Adrenal gland (tissue), 12 donors: ENCODE data around the gene KRT1. TPM values are rescaled to one million over a fixed set of nuclear protein-coding genes. Genes with fewer than 3 reads are reported as not detected.

Experiments
- DNase-seq, 7 donors: peaks; one replicate each; pipeline ENCODE4 v3.0.0-alpha.2; 2019 to 2020
- H3K27ac ChIP-seq, 5 donors: fragments of 200-600 bp; sonication (generic) in 4 of 5; 1 replicate in 3 of 5; 2 replicates in 2 of 5; pipeline versions ENCODE4 v1.5.1 to v1.8.0; 2016 to 2020; ENCODE audit warnings: mild to moderate bottlenecking in 1 of 5
- H3K27me3 ChIP-seq: fragments of 200-600 bp; 2 replicates; pipeline ENCODE4 v1.8.0; 2021
- H3K36me3 ChIP-seq, 2 donors: fragments of 200-600 bp; replicated peaks in 1 of 2; 1 replicate in 1 of 2; 2 replicates in 1 of 2; pipeline versions ENCODE4 v1.5.1 to v1.8.0; 2018 to 2022
- H3K4me1 ChIP-seq, 2 donors: fragments of 200-600 bp; replicated peaks in 1 of 2; 1 replicate in 1 of 2; 2 replicates in 1 of 2; pipeline versions ENCODE4 v1.5.1 to v1.8.0; 2018 to 2021
- H3K4me3 ChIP-seq, 4 donors: fragments of 200-600 bp; sonication (generic) in 3 of 4; one replicate each; pipeline ENCODE4 v1.5.1; 2016 to 2018
- H3K9me3 ChIP-seq, 3 donors: fragments of 200-600 bp; sonication (generic) in 1 of 3; replicated peaks in 1 of 3; 1 replicate in 2 of 3; 2 replicates in 1 of 3; pipeline versions ENCODE4 v1.5.1 to v1.8.0; 2016 to 2021
- POLR2A ChIP-seq, 2 donors: fragments of 450-650 bp; IDR thresholded peaks; one replicate each; pipeline ENCODE4 v1.6.1; 2017; ENCODE audit warnings: antibody characterized with exemption in 2 of 2, mild to moderate bottlenecking in 2 of 2, moderate library complexity in 1 of 2
- WGBS, 4 donors: extraction: QIAGEN DNeasy Blood & Tissue Kit in 2 of 4; methylation state at CpG; one replicate each; pipeline versions ENCODE4 v1.1.5 to v1.1.7; 2013 to 2017; 5-methylcytosine and 5-hydroxymethylcytosine counted together
- intact Hi-C, 2 donors: fragments of 100-400 bp; cut with DNase I; formaldehyde crosslinking; loops; one replicate each; pipeline versions ENCODE4 v1.14.1 to v1.15.0; 2022 to 2023
- polyA plus RNA-seq, 3 donors: library from polyadenylated mRNA; stranded (reverse); fragments of 200-250 nt in 2 of 3; fragments of 350-450 nt in 1 of 3; fragmentation: Illumina TruSeq in 1 of 3; extraction: RNeasy Lipid Tissue Mini Kit (QIAGEN cat#74804) in 1 of 3; gene quantifications; one replicate each; pipeline ENCODE4 v1.2.3, GENCODE V29; 2013 to 2014
- total RNA-seq, 9 donors: library from RNA; depleted of rRNA in 4 of 9; stranded (reverse); fragments of >200 nt in 4 of 9; fragments of 120-200 nt in 1 of 9; fragmentation: NEBNext Ultra II Directional in 1 of 9; extraction: Animal tissue kit (Norgen Biotek cat#: 25700) in 1 of 9; gene quantifications; one replicate each; pipeline versions ENCODE4 v1.1.0 to v1.2.4, GENCODE V29; 2013 to 2023
- TF ChIP-seq, protein P1 (sequence below), 6 experiments: fragments of 450-650 bp in 4 of 6; fragments of 200-600 bp in 2 of 6; sonication (generic) in 1 of 6; IDR thresholded peaks; 1 replicate in 5 of 6; 2 replicates in 1 of 6; pipeline versions ENCODE4 v1.5.1 to v1.8.0; 2016 to 2021; ENCODE audit warnings: antibody characterized with exemption in 6 of 6, mild to moderate bottlenecking in 2 of 6, moderate library complexity in 1 of 6
- donor health status: healthy with polysubstance abuse.
- donor health status: Bipolar disorder and iron deficiency.
- donor health status: DM: yes; HTN: yes; CAD: no.
- donor health status: DM: no; HTN: no; CAD: no.
- donor health status: DM: no; HTN: no; CAD: no.
- donor health status: DM: yes; HTN: yes; CAD: no.

Gene KRT1
- total and polyA plus RNA-seq, 12 donors, result 0.08 to 0.67 TPM; not detected in 10

GRCh38 chr12:52694151-52694550, 13.9 kb upstream of the KRT1 start:
- peaks cover 0 to 9% of the 10 kb centered on the region in 2 donors for H3K4me1 ChIP-seq
- TF ChIP-seq, protein P1, sequence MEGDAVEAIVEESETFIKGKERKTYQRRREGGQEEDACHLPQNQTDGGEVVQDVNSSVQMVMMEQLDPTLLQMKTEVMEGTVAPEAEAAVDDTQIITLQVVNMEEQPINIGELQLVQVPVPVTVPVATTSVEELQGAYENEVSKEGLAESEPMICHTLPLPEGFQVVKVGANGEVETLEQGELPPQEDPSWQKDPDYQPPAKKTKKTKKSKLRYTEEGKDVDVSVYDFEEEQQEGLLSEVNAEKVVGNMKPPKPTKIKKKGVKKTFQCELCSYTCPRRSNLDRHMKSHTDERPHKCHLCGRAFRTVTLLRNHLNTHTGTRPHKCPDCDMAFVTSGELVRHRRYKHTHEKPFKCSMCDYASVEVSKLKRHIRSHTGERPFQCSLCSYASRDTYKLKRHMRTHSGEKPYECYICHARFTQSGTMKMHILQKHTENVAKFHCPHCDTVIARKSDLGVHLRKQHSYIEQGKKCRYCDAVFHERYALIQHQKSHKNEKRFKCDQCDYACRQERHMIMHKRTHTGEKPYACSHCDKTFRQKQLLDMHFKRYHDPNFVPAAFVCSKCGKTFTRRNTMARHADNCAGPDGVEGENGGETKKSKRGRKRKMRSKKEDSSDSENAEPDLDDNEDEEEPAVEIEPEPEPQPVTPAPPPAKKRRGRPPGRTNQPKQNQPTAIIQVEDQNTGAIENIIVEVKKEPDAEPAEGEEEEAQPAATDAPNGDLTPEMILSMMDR (IDR thresholded peaks at IDR 0.05), result no peak
- TF ChIP-seq POLR2A (IDR thresholded peaks at IDR 0.05), result no peak
- H3K27me3 ChIP-seq, result peaks cover 16% of the 10 kb centered on the region
- no peak overlapping the region for H3K4me3 ChIP-seq
- no peaks in the 10 kb centered on the region for H3K36me3 ChIP-seq
- H3K9me3 ChIP-seq, result no peaks in the 10 kb centered on the region
- DNase-seq, result no peak
- WGBS, 4 donors, result 76 to 88% (median 82%) methylated on average over 6 of the region's 6 CpGs
- intact Hi-C loops, result no loop called here
- no peak overlapping the region for H3K27ac ChIP-seq

- TF ChIP-seq, protein P1 (IDR thresholded peaks at IDR 0.05), result no peak
- TF ChIP-seq POLR2A (IDR thresholded peaks at IDR 0.05), result no peak
- no peak for DNase-seq
- H3K9me3 ChIP-seq, result no peaks in the 10 kb centered on the region
- peaks cover 0 to 9% of the 10 kb centered on the region in 2 donors for H3K4me1 ChIP-seq
- H3K36me3 ChIP-seq, result no peaks in the 10 kb centered on the region
- peaks cover 21% of the 10 kb centered on the region for H3K27me3 ChIP-seq
- H3K27ac ChIP-seq, result no peak overlapping the region
- intact Hi-C loops, result no loop called here
- H3K4me3 ChIP-seq, result no peak overlapping the region
- 51 to 70% (median 61%) methylated on average over 5 of the region's 5 CpGs for WGBS, 4 donors
These were observed 13.1 kb upstream of the KRT1 start for GRCh38 chr12:52693261-52693660.

DNA sequence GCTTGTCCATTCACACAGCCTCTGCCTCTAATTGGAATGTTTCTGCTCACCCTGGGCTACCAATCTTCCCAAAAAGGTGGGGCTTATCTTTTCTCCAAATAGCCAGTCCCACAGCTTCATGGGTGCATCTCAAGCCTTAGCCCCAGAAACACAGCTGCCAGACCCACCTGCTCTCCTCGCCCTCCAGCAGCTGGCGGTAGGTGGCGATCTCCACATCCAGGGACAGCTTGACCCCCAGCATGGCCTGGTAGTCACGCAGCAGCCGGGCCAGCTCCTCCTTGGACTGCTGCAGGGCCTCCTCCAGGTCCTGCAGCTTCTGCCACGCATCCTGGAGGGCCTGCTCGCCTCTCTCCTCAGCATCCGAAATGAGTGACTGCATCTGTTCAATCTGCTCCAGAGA, 12.0 kb upstream of the KRT1 start:
- DNase-seq, result no peak
- Histone ChIP-seq H3K27me3 (peaks cover 24% of the 10 kb centered on the region), H3K27ac (no peak overlapping the region), H3K9me3 (no peaks in the 10 kb centered on the region), H3K4me3 (no peak overlapping the region), H3K36me3 (no peaks in the 10 kb centered on the region), H3K4me1 (peaks cover 0 to 9% of the 10 kb centered on the region in 2 donors)
- 64 to 74% (median 65%) methylated on average over 5 to 8 of the region's 8 CpGs; no CpG with 5 or more reads in 1 of the 4 donors for WGBS, 4 donors
- intact Hi-C loops, result no loop called here
- TF ChIP-seq, protein P1 (IDR thresholded peaks at IDR 0.05), result no peak
- TF ChIP-seq POLR2A (IDR thresholded peaks at IDR 0.05), result no peak

DNA sequence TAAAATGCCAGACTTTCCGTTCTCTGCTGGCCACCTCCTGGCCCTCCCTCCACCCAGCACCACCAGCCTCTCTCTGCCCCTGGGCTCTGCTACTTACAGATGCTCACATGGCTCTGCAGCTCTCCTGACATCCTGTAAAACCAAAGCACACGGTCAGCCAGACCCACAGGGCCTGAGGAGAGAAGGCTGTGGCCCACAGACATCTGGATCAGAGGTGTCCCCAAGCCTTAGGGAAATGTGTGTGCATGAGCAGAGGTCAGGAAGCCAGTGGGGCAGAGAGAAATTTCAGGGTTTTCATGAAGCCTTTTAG, 11.6 kb upstream of the KRT1 start:
- Histone ChIP-seq H3K27me3 (peaks cover 24% of the 10 kb centered on the region), H3K36me3 (no peaks in the 10 kb centered on the region), H3K27ac (no peak overlapping the region), H3K4me3 (no peak overlapping the region), H3K9me3 (no peaks in the 10 kb centered on the region), H3K4me1 (peaks cover 0 to 9% of the 10 kb centered on the region in 2 donors)
- DNase-seq, result no peak
- intact Hi-C loops, result no loop called here
- TF ChIP-seq, protein P1 (IDR thresholded peaks at IDR 0.05), result no peak
- no peak for TF ChIP-seq POLR2A (IDR thresholded peaks at IDR 0.05)
- 36 to 55% (median 51%) methylated on average over 2 of the region's 2 CpGs for WGBS, 4 donors
